HG03432 (cell line): ENCODE results near the gene HBD.
"Not testable (repeated sequence)": the region's sequence is repeated elsewhere in the genome, so short reads cannot be mapped to it uniquely, and the experiment has no call there.

ENCODE experiments used
- ATAC-seq: cut with Tn5 transposase; IDR thresholded peaks from one replicate; pipeline ENCODE4 v1.9.1; 2021; ENCODE audit warnings: mild to moderate bottlenecking, moderate library complexity; ENCODE audit not compliant: unreplicated experiment

Gene HBD

GRCh38 chr11:5253440-5253839 is 19.2 kb upstream of the HBD start:
- ATAC-seq: not testable (repeated sequence)

GRCh38 chr11:5252919-5253265 is 18.6 kb upstream of the HBD start:
- ATAC-seq: no peak

GRCh38 chr11:5252192-5252918 is 18.1 kb upstream of the HBD start:
- ATAC-seq: no peak

DNA sequence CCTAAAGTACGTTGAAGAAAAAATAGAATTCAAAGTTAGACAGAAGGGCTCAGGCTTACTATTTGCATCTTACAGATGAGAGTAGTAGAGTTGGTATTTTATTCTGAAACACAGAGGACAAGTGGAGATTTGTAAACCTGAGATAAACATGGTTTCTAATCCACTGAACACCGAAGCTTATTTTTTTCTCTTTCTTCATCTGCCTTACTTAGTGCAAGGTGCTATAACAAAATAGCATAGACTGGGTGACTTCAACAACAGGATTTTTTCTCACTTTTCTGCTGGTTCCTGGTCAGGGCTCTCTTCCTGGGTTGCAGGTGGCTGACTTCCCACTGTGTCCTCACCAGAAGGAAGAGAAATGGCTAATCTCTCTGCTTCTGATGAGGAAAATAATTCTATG is 17.5 kb upstream of the HBD start:
- no peak for ATAC-seq

DNA sequence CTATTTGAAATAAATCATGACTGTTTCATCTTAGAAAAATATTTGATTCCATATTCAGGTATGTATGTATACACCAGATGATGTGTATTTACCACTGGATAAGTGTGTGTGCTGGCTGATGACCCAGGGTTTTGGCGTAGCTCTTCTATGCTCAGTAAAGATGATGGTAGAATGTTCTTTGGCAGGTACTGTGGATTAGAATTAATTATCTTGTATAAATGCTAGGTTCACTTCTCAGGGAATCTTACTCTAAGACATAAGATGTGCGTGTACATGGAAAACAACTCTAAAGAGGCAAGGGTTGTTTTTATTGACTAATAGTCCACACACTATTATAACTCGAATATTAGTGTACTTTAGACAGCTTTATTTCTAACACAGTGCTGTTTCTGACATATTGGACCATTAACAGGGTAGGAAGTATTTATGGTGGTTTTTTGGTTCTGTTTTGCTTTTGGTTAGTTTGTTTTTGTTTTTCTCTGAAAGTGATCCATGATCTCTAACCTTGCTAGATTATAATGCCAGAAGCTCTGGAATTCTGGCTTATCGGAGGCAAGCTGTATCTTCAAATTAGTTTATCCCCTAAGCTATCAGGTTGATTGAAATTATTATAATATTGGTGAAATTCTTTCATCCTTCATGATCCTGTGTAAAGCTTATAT is 16.4 kb upstream of the HBD start:
- ATAC-seq: no peak

- ATAC-seq: not testable (repeated sequence)
Observed at GRCh38 chr11:5249807-5250396, 15.6 kb upstream of the HBD start, which contains the start of gene HBG1. Gene HBG1, minus strand, starts transcription at chr11:5249857. Its CDS starts 53 bp downstream, at chr11:5249804.

DNA sequence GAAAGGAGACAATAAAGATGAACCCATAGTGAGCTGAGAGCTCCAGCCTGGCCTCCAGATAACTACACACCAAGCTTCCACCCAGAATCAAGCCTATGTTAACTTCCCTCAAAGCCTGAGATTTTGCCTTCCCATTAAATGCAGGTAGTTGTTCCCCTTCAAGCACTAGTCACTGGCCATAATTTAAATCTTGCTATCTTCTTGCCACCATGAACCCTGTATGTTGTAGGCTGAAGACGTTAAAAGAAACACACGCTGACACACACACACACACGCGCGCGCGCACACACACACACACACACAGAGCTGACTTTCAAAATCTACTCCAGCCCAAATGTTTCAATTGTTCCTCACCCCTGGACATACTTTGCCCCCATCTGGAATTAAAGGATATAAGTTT is 14.2 kb upstream of the HBD start:
- not testable (repeated sequence) for ATAC-seq

- ATAC-seq: no peak
Observed at GRCh38 chr11:5247472-5248192, 13.3 kb upstream of the HBD start.

DNA sequence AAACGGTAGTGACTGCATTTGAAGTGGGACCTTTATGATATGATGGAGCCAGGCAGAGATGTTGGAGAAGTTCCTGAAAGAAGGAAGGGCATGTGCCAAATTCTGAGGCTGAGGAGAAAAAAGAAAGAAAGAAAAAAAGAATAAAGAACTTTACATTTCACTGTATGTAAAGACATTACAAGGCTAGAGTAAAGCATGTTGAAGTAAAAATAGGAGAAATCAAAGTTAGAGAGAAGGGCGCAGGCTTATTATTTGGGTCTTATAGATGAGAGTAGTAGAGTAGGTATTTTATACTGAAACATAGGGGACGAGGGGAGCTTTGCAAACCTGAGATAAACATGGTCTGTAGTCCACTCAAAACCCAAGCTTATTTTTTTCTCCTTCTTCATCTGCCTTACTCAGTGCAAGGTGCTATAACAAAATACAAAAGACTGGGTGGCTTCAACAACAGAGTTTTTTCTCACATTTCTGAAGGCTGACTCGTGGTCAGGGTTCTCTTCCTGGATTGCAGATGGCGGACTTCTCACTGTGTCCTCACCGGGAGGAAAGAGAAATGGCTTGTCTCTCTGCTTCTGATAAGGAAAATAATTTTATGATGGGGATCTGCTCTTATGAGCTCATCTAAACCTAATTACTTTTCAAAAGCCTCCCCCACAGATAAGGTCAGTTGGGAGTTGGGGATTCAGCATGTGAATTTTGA is 12.6 kb upstream of the HBD start:
- ATAC-seq: no peak

DNA sequence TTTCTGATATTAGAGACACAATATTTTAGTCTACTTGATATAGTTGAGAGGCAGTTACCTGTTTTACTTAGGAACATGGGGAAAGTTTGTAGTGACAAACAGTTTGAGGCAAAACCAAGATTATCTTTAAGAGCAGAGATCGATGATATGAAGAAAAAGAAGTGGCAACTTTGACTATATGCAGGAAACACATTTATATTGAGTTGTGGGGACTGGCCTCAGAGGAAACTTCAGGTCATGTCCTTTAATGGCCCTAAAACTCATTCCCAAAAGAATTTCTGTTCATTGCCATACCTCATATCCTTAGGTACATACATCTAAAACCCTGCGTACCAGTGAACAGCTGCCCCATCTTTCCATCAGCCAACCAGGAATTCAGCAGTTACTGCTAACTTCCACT is 10.9 kb upstream of the HBD start:
- no peak for ATAC-seq

DNA sequence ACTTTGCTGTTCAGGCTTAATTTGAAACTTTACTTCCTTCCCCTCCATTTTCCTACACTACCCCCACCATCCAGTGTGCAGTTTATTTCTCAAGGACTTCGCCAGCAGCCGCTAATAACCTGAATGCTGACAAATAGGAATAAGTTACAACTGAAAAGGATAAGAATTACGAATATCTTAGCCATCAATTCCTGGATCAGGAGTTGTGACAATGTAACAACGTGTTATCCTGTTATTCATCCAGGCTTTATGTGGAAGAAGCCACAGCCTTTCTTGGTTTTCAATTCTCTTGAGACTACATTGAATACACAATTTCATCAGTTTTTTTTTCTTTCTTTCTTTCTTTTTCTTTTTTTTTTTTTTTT is 9.5 kb upstream of the HBD start:
- ATAC-seq: no peak

- ATAC-seq: peak; percentile 78
Observed at GRCh38 chr11:5242933-5243815, 8.9 kb upstream of the HBD start.

DNA sequence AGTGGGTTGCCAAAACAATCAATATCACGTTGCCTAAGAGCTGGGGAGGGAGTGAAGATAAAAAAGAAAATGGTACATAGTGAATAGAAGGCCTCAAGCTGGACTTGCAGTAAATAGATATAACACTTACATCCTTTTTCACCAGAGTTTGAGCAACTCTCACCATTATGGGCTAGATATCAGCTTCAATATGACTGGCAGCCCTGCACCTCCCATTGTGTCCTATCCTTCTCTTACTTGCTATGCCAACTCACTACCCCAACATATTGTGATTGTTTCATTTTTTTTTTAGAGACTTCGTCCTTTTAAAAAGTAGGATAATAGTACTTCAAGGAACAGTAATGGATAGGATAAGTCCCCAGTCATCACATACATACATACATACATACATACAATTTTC is 7.9 kb upstream of the HBD start:
- no peak for ATAC-seq

DNA sequence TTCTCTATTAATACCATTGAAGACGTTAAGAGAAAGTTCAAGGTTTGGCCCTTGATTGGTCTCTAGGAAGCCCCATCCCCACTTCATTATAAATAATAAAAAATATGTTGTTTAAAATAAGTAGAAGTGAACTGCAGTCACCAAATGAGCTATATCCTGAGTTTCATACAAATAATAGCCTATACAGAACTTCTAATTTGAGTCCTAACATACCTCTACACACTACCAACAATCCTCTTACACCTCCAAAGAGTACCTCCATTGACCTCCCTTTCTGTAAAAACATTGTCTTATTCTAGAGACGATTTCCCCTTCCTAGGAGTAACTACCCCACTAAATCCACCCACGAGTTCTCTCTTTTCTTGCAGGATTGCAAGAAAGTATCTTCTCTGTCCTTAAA is 7.2 kb upstream of the HBD start:
- no peak for ATAC-seq

DNA sequence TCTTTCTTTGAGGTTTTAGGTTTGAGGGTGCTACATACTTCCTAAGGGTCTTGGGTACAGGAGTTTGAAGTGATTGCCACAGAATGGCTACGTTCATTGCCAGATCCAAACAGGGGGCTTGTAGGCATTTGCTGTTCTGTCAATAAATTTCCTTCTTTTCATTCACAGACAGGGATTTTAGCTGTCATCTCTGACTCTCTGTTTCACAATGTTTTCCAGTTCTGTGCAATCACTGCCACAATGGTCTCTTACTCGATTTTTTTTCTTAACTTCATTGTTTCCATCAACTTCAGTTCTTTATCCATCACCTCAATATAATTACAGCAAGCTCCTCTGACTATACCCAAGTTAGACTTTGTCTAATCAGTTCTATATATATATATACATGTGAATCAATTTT is 6.2 kb upstream of the HBD start:
- ATAC-seq: no peak

- ATAC-seq: no peak
Observed at GRCh38 chr11:5240056-5240455, 5.8 kb upstream of the HBD start.

DNA sequence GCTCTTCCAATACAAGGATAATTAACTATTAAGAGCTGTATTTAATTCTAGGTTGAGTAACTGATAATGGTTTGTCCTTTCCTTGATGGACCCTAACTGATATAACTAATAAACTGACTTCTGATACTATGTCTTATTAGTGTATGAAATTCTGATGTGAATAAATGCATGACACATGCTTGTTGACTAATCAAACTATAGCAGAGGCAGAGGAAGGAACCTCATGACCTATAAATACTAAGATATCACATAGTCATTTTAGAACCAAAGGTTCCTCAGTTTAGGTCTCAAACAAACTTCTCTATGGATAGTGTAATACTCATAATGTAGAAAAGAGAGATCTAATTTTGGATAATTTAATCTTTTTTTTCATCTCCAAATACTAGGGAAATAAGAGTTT is 4.8 kb upstream of the HBD start:
- ATAC-seq: no peak

- no peak for ATAC-seq
Observed at GRCh38 chr11:5238486-5238885, 4.2 kb upstream of the HBD start.

DNA sequence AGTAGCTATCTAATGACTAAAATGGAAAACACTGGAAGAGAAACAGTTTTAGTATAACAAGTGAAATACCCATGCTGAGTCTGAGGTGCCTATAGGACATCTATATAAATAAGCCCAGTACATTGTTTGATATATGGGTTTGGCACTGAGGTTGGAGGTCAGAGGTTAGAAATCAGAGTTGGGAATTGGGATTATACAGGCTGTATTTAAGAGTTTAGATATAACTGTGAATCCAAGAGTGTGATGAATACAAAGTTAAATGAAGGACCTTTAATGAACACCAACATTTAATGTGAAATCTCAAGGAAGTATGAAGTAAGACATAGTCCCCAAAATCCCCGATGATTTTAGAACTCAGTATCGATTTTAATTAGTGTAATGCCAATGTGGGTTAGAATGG is 3.1 kb upstream of the HBD start:
- ATAC-seq: no peak
